Coronary artery (tissue), 2 donors: ENCODE results near the gene CRYBA4.

Experiments used
- DNase-seq: peaks from one replicate; pipeline ENCODE4 v3.0.0-alpha.2; 2017; ENCODE audit warnings: low spot score
- H3K27ac ChIP-seq, 2 donors: fragments of 200-600 bp; sonication (generic); one replicate each; pipeline ENCODE4 v1.5.1; 2016 to 2019
- H3K4me3 ChIP-seq: fragments of 200-600 bp; sonication (generic); 2 replicates; pipeline ENCODE4 v1.5.1; 2016; ENCODE audit warnings: mild to moderate bottlenecking, moderate library complexity
- CTCF ChIP-seq: fragments of 200-600 bp; sonication (generic); IDR thresholded peaks from one replicate; pipeline ENCODE4 v1.5.1; 2019; ENCODE audit warnings: antibody characterized with exemption

Gene CRYBA4

GRCh38 chr22:26650722-26651421 lies 29.1 kb downstream of the CRYBA4 start:
- H3K4me3 ChIP-seq: no peak overlapping the region
- no peak for DNase-seq
- no peak for TF ChIP-seq CTCF

GRCh38 chr22:26651815-26652214 lies 30.1 kb downstream of the CRYBA4 start:
- H3K27ac ChIP-seq: no peak overlapping the region
- DNase-seq: no peak
- no peak for TF ChIP-seq CTCF

More at GRCh38 chr22:26650722-26651421, 29.1 kb downstream of the CRYBA4 start:
- no peak overlapping the region for H3K27ac ChIP-seq

GRCh38 chr22:26656891-26657851 lies 35.4 kb downstream of the CRYBA4 start, which contains the start of gene MIAT:
Gene MIAT (plus strand): TSS chr22:26657588.
- Histone ChIP-seq H3K4me3 (peak within 1 kb of the TSS; percentile 63), H3K27ac (no peak within 1 kb of the TSS)
- no peak for TF ChIP-seq CTCF
- no peak for DNase-seq

More at GRCh38 chr22:26651815-26652214, 30.1 kb downstream of the CRYBA4 start:
- no peak overlapping the region for H3K4me3 ChIP-seq

GRCh38 chr22:26658161-26658560 lies 36.4 kb downstream of the CRYBA4 start:
- no peak for DNase-seq
- TF ChIP-seq CTCF: no peak
- Histone ChIP-seq H3K27ac (no peak overlapping the region), H3K4me3 (peak overlapping the region; percentile 63)

- Histone ChIP-seq H3K27ac (no peak overlapping the region), H3K4me3 (peak overlapping the region; percentile 63)
- no peak for DNase-seq
- TF ChIP-seq CTCF: no peak
Observed at GRCh38 chr22:26658671-26659478, 37.1 kb downstream of the CRYBA4 start.

GRCh38 chr22:26660356-26660755 lies 38.6 kb downstream of the CRYBA4 start:
- DNase-seq: no peak
- no peak for TF ChIP-seq CTCF
- Histone ChIP-seq H3K4me3 (no peak overlapping the region), H3K27ac (no peak overlapping the region)
